Osteoblast (primary cell): ENCODE data around the gene SLC25A44. TPM values are rescaled to one million over a fixed set of nuclear protein-coding genes. Genes with fewer than 3 reads are reported as not detected.

Experiments used
- DNase-seq: peaks from one replicate; pipeline ENCODE4 v3.0.0; 2011; ENCODE audit warnings: low spot score, mixed read lengths; ENCODE audit not compliant: insufficient read length; ENCODE audit errors: missing footprints
- H2AFZ ChIP-seq: 2 replicates; pipeline ENCODE4 v1.6.0; 2011; ENCODE audit warnings: mild to moderate bottlenecking, low read length
- H3K27ac ChIP-seq: 2 replicates; pipeline ENCODE4 v1.5.1; 2011; ENCODE audit warnings: mild to moderate bottlenecking, low read depth, low read length, moderate library complexity
- H3K27me3 ChIP-seq: 2 replicates; pipeline ENCODE4 v1.6.0; 2012; ENCODE audit warnings: mild to moderate bottlenecking, control low read depth, inconsistent platforms, low read length, moderate library complexity; ENCODE audit not compliant: insufficient read depth
- H3K36me3 ChIP-seq: 2 replicates; pipeline ENCODE4 v1.5.1; 2011; ENCODE audit warnings: mild to moderate bottlenecking, low read length, control low read depth, moderate library complexity; ENCODE audit not compliant: insufficient read depth
- H3K4me1 ChIP-seq: 2 replicates; pipeline ENCODE4 v1.5.1; 2011; ENCODE audit warnings: mild to moderate bottlenecking, low read length, control low read depth, moderate library complexity; ENCODE audit not compliant: insufficient read depth
- H3K4me2 ChIP-seq: 2 replicates; pipeline ENCODE4 v1.6.0; 2011; ENCODE audit warnings: mild to moderate bottlenecking, low read length; ENCODE audit not compliant: insufficient read depth
- H3K4me3 ChIP-seq: fragments of 200-600 bp; sonication (generic); 3 replicates; pipeline ENCODE4 v1.5.1; 2012; ENCODE audit warnings: mild to moderate bottlenecking, low read length, inconsistent platforms; ENCODE audit not compliant: insufficient read depth
- H3K79me2 ChIP-seq: 2 replicates; pipeline ENCODE4 v1.6.0; 2012; ENCODE audit warnings: mild to moderate bottlenecking, low read length, control low read depth, inconsistent platforms; ENCODE audit not compliant: insufficient read depth
- H3K9me3 ChIP-seq: 2 replicates; pipeline ENCODE4 v1.5.1; 2011; ENCODE audit warnings: low read depth, low read length, control low read depth
- H4K20me1 ChIP-seq: 2 replicates; pipeline ENCODE4 v1.6.0; 2012; ENCODE audit warnings: mild to moderate bottlenecking, low read length, control low read depth; ENCODE audit not compliant: insufficient read depth
- small RNA-seq: library from RNA; depleted of rRNA; stranded (forward); fragments of <200 nt; gene quantifications from one replicate; pipeline ENCODE3, GENCODE V24; 2012
- total RNA-seq: library from RNA; depleted of rRNA; stranded (reverse); fragments of >200 nt; gene quantifications from 2 replicates; pipeline ENCODE4 v1.2.3, GENCODE V29; 2012
- TF ChIP-seq, protein P1 (sequence below): IDR thresholded peaks from 2 replicates; pipeline ENCODE4 v1.5.1; 2011; ENCODE audit warnings: mild to moderate bottlenecking, low read depth, low read length, moderate library complexity; ENCODE audit errors: extremely low read depth

The SLC25A44 gene
- total RNA-seq, 1 donor = 15.2 TPM

DNA sequence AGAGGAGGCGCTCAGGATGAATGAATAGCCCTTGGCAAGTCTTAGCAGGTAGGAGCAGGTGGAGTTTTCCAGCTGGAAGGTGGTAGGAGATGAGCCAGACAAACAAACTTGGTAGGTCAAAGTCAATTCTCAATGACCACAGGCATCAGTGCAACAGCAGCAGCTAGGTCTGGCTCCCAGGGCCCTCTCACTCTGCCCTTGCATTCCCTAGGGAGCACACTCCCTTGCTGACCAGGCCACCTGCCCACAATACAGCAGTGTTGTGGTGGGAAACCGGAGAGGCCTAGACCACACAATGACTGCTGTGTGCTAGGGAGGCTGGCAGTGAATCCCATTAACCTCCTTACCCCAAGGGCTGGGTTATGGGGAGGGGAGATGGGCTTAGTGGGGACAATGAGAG, 67.0 kb downstream of the SLC25A44 start:
- Histone ChIP-seq H4K20me1 (peaks cover 18% of the 10 kb centered on the region), H3K27me3 (no peaks in the 10 kb centered on the region), H3K9me3 (no peaks in the 10 kb centered on the region), H3K4me1 (peaks cover 15% of the 10 kb centered on the region), H3K4me3 (no peak overlapping the region), H3K79me2 (peaks cover 4% of the 10 kb centered on the region), H3K36me3 (peaks cover 80% of the 10 kb centered on the region), H3K4me2 (no peak overlapping the region), H2AFZ (no peak overlapping the region), H3K27ac (no peak overlapping the region)
- TF ChIP-seq, protein P1, sequence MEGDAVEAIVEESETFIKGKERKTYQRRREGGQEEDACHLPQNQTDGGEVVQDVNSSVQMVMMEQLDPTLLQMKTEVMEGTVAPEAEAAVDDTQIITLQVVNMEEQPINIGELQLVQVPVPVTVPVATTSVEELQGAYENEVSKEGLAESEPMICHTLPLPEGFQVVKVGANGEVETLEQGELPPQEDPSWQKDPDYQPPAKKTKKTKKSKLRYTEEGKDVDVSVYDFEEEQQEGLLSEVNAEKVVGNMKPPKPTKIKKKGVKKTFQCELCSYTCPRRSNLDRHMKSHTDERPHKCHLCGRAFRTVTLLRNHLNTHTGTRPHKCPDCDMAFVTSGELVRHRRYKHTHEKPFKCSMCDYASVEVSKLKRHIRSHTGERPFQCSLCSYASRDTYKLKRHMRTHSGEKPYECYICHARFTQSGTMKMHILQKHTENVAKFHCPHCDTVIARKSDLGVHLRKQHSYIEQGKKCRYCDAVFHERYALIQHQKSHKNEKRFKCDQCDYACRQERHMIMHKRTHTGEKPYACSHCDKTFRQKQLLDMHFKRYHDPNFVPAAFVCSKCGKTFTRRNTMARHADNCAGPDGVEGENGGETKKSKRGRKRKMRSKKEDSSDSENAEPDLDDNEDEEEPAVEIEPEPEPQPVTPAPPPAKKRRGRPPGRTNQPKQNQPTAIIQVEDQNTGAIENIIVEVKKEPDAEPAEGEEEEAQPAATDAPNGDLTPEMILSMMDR = no peak
- DNase-seq = no peak

Small RNA genes within 50 kb of the gene (small RNA-seq; reads per million reads assigned to genes)
- not detected for gene RF00568

Other genes with a start within 250 kb of the SLC25A44 start
- 166 and 183 TPM in 2 replicates for gene ARHGEF2, start 215.6 kb upstream of the SLC25A44 start, total RNA-seq
- gene SSR2, start 173.2 kb upstream of the SLC25A44 start, total RNA-seq = 332 and 415 TPM in 2 replicates
- 10.6 and 13.0 TPM in 2 replicates for gene UBQLN4, start 140.3 kb upstream of the SLC25A44 start, total RNA-seq
- gene LAMTOR2, start 139.3 kb upstream of the SLC25A44 start, total RNA-seq = 36.6 and 40.1 TPM in 2 replicates
- gene RAB25, start 132.9 kb upstream of the SLC25A44 start, total RNA-seq = not detected in 2 replicates
- gene MEX3A, start 111.6 kb upstream of the SLC25A44 start, total RNA-seq = 0.88 and 1.1 TPM in 2 replicates
- 774 and 854 TPM in 2 replicates for gene LMNA, start 79.4 kb upstream of the SLC25A44 start, total RNA-seq
- gene SEMA4A, start 40.5 kb upstream of the SLC25A44 start, total RNA-seq = 1.5 and 1.8 TPM in 2 replicates
- gene PMF1, start 18.9 kb downstream of the SLC25A44 start, total RNA-seq = 31.2 and 34.0 TPM in 2 replicates
- gene BGLAP, start 48.1 kb downstream of the SLC25A44 start, total RNA-seq = 1.5 and 2.2 TPM in 2 replicates
- gene PAQR6, start 54.0 kb downstream of the SLC25A44 start, total RNA-seq = 0.36 and 0.59 TPM in 2 replicates
- gene SMG5, start 88.7 kb downstream of the SLC25A44 start, total RNA-seq = 49.2 and 50.7 TPM in 2 replicates
- 0.88 and 1.4 TPM in 2 replicates for gene TMEM79, start 90.2 kb downstream of the SLC25A44 start, total RNA-seq
- gene GLMP, start 101.6 kb downstream of the SLC25A44 start, total RNA-seq = 118 and 137 TPM in 2 replicates
- not detected in 2 replicates for gene VHLL, start 105.2 kb downstream of the SLC25A44 start, total RNA-seq
- gene CCT3, start 144.2 kb downstream of the SLC25A44 start, total RNA-seq = 258 and 276 TPM in 2 replicates
- 0.36 TPM in 1 of 2 replicates, not detected in the other for gene TSACC, start 144.4 kb downstream of the SLC25A44 start, total RNA-seq
- not detected in 2 replicates for gene RHBG, start 175.1 kb downstream of the SLC25A44 start, total RNA-seq